Mucosa of gallbladder (tissue), 1 donor: ENCODE results near the gene MDN1. TPM values are rescaled to one million over a fixed set of nuclear protein-coding genes. Genes with fewer than 3 reads are reported as not detected.
"Not testable (repeated sequence)": the region's sequence is repeated elsewhere in the genome, so short reads cannot be mapped to it uniquely, and the experiment has no call there.

Experiments
- DNase-seq: peaks from one replicate; pipeline ENCODE4 v3.0.0-alpha.2; 2020; ENCODE audit warnings: low spot score
- total RNA-seq: library from RNA; stranded (reverse); gene quantifications from one replicate; pipeline ENCODE4 v1.2.1, GENCODE V29; 2021
- donor health status: DM: no; HTN: no; CAD: no.

The MDN1 gene
- total RNA-seq, 1 donor from 2014 or later, result 19.2 TPM

DNA sequence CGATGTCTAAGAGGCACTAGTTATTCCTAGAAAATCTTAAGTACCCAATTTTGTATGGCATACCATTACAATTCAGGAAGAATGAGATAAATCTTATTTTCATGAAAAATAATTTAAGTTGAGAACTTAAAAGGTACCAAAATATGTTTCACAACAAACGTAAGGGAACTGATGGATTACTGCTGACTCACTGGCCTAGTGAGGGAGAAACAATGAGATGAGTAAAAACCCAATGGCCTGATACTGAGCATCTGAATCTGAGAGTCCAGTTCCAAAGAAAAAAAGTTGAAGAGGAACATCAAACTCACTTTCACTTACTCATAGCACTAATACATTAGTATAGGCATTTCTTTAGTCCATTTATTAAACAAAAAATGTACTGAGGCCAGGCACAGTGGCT lies 56.0 kb downstream of the MDN1 start:
- no peak for DNase-seq

DNA sequence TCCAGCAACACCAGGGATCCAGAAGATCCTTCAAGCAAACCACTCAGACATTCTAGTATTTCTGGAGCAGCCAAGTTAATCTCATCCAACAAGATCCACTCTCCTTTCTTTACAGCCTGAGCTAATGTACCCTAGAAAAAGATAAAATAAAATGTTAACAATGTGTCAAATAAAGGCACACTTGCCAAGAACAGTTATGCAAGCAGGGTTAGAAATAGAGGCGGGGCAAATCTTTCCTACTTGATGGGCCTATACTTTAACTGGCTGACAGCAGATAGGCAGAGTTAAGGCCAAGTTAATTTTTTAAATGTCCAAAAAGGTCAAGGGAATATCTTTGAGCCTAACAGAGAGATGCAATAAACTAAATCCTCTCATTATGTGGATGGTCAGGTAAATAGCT lies 60.8 kb downstream of the MDN1 start:
- no peak for DNase-seq

DNA sequence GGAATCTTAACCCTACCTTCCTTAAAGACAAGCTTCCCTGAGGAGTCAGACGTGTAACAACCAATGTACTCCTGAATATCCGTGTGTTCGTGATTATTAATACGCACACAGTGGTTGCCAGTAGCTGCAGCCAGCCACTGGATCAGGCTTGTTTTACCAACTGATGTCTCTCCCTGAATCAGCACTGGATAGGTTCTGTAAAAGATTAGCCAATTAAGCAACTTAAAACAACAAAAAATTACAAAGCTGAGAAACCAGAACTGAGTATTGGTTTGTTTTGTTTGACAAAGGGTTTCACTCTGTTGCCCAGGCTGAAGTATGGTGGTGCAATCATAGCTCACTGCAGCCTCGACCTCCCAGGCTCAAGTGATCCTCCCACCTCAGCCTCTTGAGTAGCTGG lies 69.3 kb downstream of the MDN1 start:
- no peak for DNase-seq

- no peak for DNase-seq
Observed at GRCh38 chr6:89749918-89750317, 69.7 kb downstream of the MDN1 start.

DNA sequence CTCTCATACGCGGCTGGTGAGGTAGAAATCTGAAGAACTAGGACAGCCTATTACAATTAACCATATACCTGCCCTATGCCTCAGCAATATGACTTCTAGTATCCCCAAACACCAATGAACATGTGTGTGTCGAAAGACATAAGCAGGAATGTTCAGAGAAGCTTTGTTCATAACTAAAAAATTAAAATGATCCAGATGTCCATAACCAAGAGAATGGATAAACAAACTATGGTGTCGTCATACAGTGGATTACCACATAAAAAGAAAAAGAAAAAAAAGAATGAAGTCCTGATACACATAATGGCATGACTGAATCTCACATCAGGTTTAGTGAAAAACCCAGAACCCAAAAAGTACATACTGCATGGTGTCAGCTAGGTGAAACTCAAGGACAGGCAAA lies 73.9 kb downstream of the MDN1 start:
- DNase-seq, result no peak

DNA sequence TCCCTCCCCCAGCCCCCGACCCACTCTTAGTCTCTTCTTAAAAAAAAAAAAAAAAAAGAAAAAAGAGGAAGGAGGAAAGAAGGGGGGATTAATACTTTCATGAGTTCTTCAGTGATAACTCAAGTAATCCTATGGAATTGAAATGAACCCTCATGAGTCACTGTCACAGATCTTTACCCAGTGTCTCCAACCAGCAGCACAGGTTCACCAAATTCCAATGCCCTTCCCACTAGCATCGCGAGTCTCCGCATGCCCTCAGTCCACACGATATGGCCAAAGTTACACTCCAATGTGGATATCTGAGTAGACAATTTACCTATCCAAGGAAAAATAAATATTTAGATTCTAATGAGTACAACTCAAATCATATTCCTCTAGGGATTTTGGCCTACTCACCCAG lies 74.5 kb downstream of the MDN1 start:
- no peak for DNase-seq

DNA sequence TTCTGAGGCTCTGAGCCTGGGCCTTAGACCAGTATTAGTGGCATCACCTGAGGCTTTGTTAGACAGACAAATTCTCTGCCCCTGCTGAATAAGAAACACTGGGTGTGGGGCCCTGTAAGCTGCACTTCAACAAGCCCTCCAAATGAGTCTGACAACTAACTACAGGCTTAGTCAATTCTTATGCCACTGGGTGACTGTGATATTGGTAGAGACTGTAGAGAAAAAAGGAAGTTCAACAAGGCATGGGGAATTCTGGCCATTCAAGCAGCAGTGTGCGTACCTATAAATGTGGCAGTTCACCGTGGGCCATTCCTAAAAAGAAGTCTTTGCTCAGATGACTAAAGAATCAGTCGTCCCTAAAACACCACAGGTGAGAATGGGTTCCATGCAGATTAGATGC lies 82.7 kb downstream of the MDN1 start:
- DNase-seq, result no peak

GRCh38 chr6:89734526-89734925 lies 85.1 kb downstream of the MDN1 start:
- no peak for DNase-seq

DNA sequence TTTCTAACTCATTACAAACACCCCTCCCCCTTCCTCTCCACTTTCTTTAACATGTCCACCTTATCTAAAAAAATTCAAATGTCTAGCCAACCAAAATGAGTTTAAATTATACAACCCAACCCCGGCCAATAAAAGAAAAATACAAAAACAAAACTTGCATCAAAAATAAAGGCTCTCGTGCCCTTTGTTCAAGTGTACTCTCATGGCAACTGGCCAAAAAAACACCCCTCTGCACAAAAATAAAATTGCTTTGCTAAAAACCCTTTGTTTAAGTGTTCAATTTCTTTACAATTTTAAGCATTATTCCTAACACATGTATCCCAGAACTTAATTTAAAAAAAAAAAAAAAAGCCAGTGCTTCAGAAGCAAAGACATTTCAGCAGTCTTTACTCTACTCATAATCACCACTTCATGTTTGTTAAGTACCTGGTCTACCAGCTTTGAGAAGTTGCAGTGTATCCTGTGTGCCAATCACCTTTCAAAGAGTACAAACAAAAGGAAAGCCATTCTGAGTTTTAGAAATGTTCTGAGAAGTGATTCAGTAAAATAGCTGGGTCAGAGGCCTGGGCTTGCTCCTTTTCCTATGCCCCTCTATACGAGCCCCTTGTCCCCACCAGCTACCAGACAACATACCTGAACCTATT lies 87.5 kb downstream of the MDN1 start:
- DNase-seq, result no peak

DNA sequence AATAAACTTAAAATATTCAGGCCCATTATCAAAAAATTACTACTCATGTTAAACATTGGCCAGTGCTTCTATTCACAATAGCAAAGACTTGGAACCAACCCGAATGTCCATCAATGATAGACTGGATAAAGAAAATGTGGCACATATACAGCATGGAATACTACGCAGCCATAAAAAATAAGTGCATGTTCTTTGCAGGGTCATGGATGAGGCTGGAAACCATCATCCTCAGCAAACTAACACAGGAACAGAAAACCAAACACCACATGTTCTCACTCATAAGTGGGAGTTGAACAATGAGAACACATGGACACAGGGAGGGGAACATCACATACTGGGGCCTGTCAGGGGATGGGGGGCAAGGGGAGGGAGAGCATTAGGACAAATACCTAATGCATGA lies 88.3 kb downstream of the MDN1 start:
- not testable (repeated sequence) for DNase-seq

DNA sequence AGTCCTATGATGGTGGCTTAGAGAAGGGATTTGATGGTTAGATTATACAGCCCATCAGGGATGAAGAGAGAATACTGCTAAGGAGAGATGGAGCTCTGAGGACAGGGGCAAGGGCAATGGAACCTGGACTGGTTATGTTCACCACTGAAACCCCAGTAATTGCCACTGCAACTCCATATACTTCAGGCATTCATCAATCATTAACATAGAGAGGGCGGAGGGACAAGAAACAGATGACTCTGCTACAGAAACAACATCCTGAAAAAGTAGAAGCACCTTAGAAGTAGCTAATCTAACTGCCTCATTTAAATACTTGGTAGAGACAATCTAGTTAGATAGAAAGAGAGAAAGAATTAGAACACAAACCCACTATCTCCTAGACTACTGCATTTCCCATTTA lies 89.8 kb downstream of the MDN1 start:
- DNase-seq, result no peak

- no peak for DNase-seq
Observed at GRCh38 chr6:89727501-89727900, 92.1 kb downstream of the MDN1 start.

- no peak for DNase-seq
Observed at GRCh38 chr6:89724981-89725380, 94.6 kb downstream of the MDN1 start.

DNA sequence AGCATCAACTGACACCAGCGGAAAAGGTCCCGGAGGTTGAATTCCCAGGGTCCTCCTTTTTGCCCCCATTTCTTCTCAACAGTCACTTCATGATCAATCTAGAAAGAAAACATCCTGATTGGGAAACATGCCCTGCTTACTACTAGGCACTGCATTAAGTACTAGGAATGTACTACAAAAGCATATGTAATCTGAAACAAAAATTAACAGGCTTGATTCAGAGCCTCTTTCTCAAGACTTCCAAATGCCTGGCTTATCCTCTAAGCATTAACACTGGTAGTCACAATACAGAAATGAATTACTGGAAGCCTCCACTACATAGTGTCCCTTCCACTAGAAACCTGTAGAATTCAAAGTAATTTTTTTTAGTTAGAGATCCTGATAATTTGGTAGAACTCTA lies 96.5 kb downstream of the MDN1 start:
- DNase-seq, result no peak

DNA sequence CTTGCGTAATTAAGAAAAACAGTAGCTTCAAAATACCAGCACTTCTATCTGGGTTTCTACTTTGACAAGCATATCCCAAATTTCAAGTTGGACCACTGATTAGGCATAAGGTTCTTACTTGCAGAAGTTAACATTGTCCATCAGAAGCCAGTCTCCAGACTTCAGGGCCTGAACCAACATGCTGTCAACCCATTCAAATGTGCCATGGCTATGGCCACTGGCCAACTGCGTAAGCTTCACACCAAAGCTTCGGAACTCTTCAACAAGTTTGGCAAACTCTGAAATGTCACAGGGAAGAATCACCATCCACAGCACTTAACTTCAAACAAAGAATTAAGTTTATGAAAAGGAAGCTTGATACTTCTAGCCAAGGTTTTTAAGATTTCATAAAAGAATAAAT lies 103.1 kb downstream of the MDN1 start:
- no peak for DNase-seq

DNA sequence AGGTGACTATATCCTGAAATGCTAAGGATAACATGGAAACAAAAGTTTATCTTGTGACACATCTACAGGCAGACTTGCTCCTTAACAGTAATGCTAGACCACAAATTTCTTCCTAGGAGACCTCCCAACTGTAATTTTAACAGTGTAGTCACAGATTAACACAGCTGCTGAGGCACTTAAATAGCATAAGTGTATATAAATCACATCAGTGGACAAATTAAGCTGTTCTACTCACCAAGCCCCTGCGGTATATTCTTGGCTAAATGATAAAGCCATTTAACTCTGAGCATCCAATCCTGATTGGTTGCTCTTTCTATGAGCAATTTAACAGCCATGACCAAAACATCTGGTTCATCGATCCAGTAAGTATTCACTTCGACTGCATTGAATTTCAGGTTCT lies 107.8 kb downstream of the MDN1 start:
- no peak for DNase-seq

- DNase-seq, result no peak
Observed at GRCh38 chr6:89708316-89708715, 111.3 kb downstream of the MDN1 start.

DNA sequence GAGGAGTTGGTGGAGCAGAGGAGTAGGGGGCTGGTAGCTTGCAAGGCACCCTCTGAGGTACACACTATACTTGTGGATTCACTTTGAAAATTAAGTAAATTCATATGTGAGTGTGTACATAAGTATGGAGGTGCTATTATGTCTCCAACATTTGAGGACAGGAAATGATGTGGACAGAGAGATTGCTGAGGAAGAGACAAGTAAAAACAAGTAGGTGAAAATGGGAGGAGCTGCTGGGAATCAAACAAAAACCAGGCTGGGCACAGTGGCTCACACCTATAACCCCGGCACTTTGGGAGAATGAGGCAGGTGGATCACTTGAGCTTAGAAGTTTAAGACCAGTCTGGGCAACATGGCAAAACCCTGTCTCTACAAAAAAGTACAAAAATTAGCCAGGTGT lies 111.8 kb downstream of the MDN1 start:
- DNase-seq, result no peak

DNA sequence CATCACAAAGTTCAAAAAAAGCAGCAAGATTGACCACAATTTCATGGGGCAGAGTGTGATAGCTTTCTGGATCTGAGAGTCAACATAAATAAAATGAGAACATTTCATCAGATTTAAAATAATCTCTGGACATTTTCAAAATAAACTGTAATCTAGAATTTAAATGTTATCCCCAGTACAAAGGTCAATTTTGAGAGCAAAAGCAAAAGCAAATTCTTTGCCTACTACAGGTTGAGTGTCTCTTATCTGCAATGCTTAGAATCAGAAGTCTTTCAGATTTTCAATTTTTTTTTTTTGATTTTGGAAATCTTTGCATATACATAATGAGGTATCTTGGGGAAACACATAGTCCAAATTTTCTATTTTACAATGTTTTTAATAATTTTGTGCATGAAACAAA lies 113.5 kb downstream of the MDN1 start:
- no peak for DNase-seq

- no peak for DNase-seq
Observed at GRCh38 chr6:89703292-89703691, 116.3 kb downstream of the MDN1 start.

GRCh38 chr6:89702349-89702748 lies 117.2 kb downstream of the MDN1 start:
- no peak for DNase-seq

DNA sequence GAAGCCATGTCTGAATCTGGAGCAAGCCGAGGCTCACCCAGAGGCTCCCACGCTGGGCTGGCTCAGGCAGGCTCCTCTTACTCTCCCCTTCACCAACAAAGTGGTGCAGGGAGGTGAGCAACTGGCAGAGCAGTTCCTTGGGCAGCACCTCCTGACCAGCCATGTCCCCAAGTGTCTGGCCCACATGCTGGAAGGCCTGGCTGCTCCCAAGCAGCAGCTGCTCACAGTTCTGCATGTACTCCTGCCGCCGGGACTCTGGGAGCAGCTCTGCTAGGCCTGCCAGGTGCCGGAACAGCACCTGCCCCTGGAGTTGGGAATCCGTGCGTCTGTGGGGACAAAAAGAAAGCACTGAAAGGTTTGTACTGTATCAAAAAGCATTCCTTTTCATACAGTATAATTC lies 123.9 kb downstream of the MDN1 start:
- DNase-seq, result no peak

- no peak for DNase-seq
Observed at GRCh38 chr6:89694428-89694827, 125.2 kb downstream of the MDN1 start.

DNA sequence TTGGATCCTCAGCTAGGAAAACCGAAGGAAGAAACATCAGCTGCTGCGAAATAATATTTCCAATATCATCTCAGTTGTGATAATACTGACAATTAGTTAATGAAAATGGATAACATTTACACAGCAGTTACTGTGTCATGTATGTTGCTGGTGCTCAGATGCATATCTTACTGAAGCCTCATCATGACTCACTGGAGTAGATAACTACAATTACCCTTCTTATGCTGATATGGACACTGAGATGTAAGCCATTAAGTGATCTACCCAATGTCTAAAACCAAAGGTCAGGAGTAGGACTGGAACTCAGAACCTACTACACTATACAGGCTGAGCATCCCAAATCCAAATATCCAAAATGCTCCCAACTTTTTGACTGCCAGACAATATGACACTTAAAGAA lies 126.4 kb downstream of the MDN1 start:
- DNase-seq, result no peak

DNA sequence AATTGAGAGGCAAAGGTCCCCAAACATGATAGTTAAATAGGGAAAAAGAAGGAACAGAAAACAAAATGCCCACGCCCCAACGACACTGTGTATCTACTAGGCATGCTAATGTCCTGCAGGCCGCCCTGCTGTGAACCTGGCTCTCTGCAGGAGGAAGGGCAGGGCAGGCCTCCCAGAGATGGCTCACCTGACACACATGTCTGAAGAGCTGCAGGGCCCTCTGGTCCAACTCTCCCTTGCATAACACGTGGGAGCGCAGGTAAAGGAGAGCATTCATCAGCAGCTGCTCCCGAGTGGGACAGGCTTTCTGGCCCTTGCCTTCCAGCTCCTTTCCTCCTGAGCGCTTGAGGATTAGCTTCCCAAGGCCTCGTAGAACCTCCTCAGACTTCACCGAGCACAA lies 127.3 kb downstream of the MDN1 start:
- DNase-seq, result no peak
